ENCODE data around the gene XCL2. TPM values are rescaled to one million over a fixed set of nuclear protein-coding genes. Genes with fewer than 3 reads are reported as not detected.
A peak's percentile ranks its signal among the peaks of the same experiment; 100 is the strongest.
"Not testable (repeated sequence)": the region's sequence is repeated elsewhere in the genome, so short reads cannot be mapped to it uniquely, and the experiment has no call there.

XCL2 gene
- polyA plus RNA-seq, 1 donor, result 2.0 TPM

- WGBS (ENCODE audit: insufficient coverage, low lambda C conversion rate), result no CpG with 5 or more reads among the region's 2 CpGs
- H3K4me1 ChIP-seq (ENCODE audit: control insufficient read depth, insufficient read depth, low read length); DNase-seq; H3K27me3 ChIP-seq (ENCODE audit: control insufficient read depth, insufficient read depth, low read length); H3K36me3 ChIP-seq (ENCODE audit: control insufficient read depth, insufficient read depth, low read length); H3K9me3 ChIP-seq (ENCODE audit: control insufficient read depth, low read depth, low read length); H3K4me3 ChIP-seq (ENCODE audit: low read length); H3K27ac ChIP-seq (ENCODE audit: low read length): not testable (repeated sequence)
Measured at GRCh38 chr1:168542978-168543377, 819 bp downstream of the XCL2 start.

- not testable (repeated sequence) for H3K27ac ChIP-seq (ENCODE audit: low read length); DNase-seq; H3K4me3 ChIP-seq (ENCODE audit: low read length); H3K4me1 ChIP-seq (ENCODE audit: control insufficient read depth, insufficient read depth, low read length); H3K36me3 ChIP-seq (ENCODE audit: control insufficient read depth, insufficient read depth, low read length); H3K9me3 ChIP-seq (ENCODE audit: control insufficient read depth, low read depth, low read length); H3K27me3 ChIP-seq (ENCODE audit: control insufficient read depth, insufficient read depth, low read length)
- WGBS (ENCODE audit: insufficient coverage, low lambda C conversion rate), result no CpG with 5 or more reads among the region's 7 CpGs
Measured at GRCh38 chr1:168540798-168541197, 3.0 kb downstream of the XCL2 start.

DNA sequence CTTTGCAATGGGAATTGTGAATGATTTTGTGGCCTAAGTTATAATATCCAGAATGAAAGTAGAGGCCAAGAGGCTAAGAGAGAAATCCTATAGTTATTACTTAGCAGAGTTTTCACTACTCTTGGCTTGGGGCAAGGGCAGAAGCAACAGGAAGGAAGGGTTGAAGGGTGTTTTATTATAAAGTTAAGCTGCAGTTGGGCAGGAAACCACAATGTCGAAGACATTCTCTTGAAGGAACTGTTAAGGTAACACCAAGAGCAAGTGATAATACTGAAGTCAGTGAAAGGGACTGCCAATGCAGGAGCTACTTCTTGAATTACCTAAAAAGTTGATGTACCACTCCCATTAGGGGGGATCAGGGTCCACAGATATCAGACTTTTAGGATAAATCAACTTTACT lies 8.3 kb downstream of the XCL2 start:
- WGBS (ENCODE audit: insufficient coverage, low lambda C conversion rate), result no CpG with 5 or more reads among the region's 1 CpG
- DNase-seq, result no peak
- Histone ChIP-seq H3K4me1 (ENCODE audit: control insufficient read depth, insufficient read depth, low read length) (no peaks in the 10 kb centered on the region), H3K27me3 (ENCODE audit: control insufficient read depth, insufficient read depth, low read length) (no peaks in the 10 kb centered on the region), H3K36me3 (ENCODE audit: control insufficient read depth, insufficient read depth, low read length) (no peaks in the 10 kb centered on the region), H3K27ac (ENCODE audit: low read length) (no peak overlapping the region), H3K4me3 (ENCODE audit: low read length) (no peak overlapping the region), H3K9me3 (ENCODE audit: control insufficient read depth, low read depth, low read length) (no peaks in the 10 kb centered on the region)

DNA sequence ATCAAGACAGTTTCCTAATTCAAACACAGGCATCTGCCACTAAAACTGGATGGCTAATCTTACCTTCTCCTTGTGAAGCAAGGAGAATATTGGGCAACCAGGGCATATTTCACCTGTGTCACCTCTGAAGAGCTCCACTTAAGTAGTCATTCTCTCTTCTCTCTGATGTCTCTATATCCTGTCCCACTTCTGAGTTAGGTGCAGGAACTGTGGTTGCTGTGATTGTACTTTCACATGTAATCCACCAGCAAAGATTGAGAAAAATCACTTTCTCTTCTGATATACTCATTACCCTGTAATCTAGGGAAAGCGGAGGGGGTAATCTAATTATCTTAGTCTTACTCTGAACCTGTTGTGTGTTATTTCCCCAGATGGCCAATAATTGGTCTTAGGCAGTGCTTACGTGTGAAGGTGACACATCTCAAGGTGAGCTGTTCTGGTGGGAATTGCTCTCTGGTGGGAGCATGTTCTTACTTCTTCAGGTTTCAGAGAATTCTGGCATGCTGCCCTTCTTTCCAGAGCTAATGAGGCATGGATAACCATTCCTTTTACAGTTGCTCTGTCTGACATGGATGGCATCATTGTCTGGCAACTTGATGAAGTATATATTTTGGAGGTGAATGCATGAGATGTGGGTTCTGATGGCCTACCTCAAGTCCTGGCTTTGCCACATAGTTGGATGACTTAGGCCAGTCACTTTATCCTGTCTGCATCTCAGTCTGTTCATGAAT lies 12.0 kb downstream of the XCL2 start:
- no peaks in the 10 kb centered on the region for H3K27me3 ChIP-seq (ENCODE audit: control insufficient read depth, insufficient read depth, low read length)
- H3K27ac ChIP-seq (ENCODE audit: low read length), result no peak overlapping the region
- no peaks in the 10 kb centered on the region for H3K36me3 ChIP-seq (ENCODE audit: control insufficient read depth, insufficient read depth, low read length)
- no peaks in the 10 kb centered on the region for H3K9me3 ChIP-seq (ENCODE audit: control insufficient read depth, low read depth, low read length)
- no peaks in the 10 kb centered on the region for H3K4me1 ChIP-seq (ENCODE audit: control insufficient read depth, insufficient read depth, low read length)
- 100% methylated on average over 1 of the region's 2 CpGs for WGBS (ENCODE audit: insufficient coverage, low lambda C conversion rate)
- DNase-seq, result no peak
- H3K4me3 ChIP-seq (ENCODE audit: low read length), result no peak overlapping the region

GRCh38 chr1:168529518-168529917 lies 14.3 kb downstream of the XCL2 start:
- Histone ChIP-seq H3K9me3 (ENCODE audit: control insufficient read depth, low read depth, low read length) (peaks cover under 1% of the 10 kb centered on the region), H3K27me3 (ENCODE audit: control insufficient read depth, insufficient read depth, low read length) (no peaks in the 10 kb centered on the region), H3K36me3 (ENCODE audit: control insufficient read depth, insufficient read depth, low read length) (no peaks in the 10 kb centered on the region), H3K4me3 (ENCODE audit: low read length) (no peak overlapping the region), H3K27ac (ENCODE audit: low read length) (no peak overlapping the region), H3K4me1 (ENCODE audit: control insufficient read depth, insufficient read depth, low read length) (no peaks in the 10 kb centered on the region)
- no peak for DNase-seq
- no CpG with 5 or more reads among the region's 1 CpG for WGBS (ENCODE audit: insufficient coverage, low lambda C conversion rate)

- H3K9me3 ChIP-seq (ENCODE audit: control insufficient read depth, low read depth, low read length), result peaks cover 12% of the 10 kb centered on the region
- H3K27ac ChIP-seq (ENCODE audit: low read length), result no peak overlapping the region
- no peaks in the 10 kb centered on the region for H3K4me1 ChIP-seq (ENCODE audit: control insufficient read depth, insufficient read depth, low read length)
- DNase-seq, result peak in 1 of 2 donors; percentile 15
- WGBS (ENCODE audit: insufficient coverage, low lambda C conversion rate), result no CpG with 5 or more reads among the region's 1 CpG
- no peak overlapping the region for H3K4me3 ChIP-seq (ENCODE audit: low read length)
- no peaks in the 10 kb centered on the region for H3K36me3 ChIP-seq (ENCODE audit: control insufficient read depth, insufficient read depth, low read length)
- no peaks in the 10 kb centered on the region for H3K27me3 ChIP-seq (ENCODE audit: control insufficient read depth, insufficient read depth, low read length)
Measured at GRCh38 chr1:168521401-168522000, 22.3 kb downstream of the XCL2 start.

DNA sequence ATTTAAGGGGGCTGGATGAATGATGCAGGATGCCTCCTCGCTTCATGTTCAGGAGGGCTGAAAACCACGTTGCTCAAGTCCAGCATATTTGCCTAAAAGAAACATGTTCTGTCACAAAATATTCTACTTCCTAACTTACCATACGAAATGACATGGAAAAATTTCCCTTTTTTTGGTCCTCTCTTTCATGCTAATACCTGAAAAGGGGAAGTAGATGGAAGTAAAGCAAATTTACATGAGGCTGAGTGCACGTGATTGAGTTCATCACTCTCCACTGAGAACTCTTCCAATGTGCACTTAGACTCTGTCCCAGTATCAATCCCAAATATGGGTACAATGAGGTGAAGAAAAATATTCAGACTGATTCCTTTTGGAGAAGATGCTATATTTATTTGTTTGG lies 23.0 kb downstream of the XCL2 start:
- 100% methylated on average over 1 of the region's 4 CpGs for WGBS (ENCODE audit: insufficient coverage, low lambda C conversion rate)
- Histone ChIP-seq H3K4me1 (ENCODE audit: control insufficient read depth, insufficient read depth, low read length) (no peaks in the 10 kb centered on the region), H3K36me3 (ENCODE audit: control insufficient read depth, insufficient read depth, low read length) (no peaks in the 10 kb centered on the region), H3K4me3 (ENCODE audit: low read length) (no peak overlapping the region), H3K27me3 (ENCODE audit: control insufficient read depth, insufficient read depth, low read length) (no peaks in the 10 kb centered on the region), H3K27ac (ENCODE audit: low read length) (no peak overlapping the region), H3K9me3 (ENCODE audit: control insufficient read depth, low read depth, low read length) (peaks cover 12% of the 10 kb centered on the region)
- no peak for DNase-seq

DNA sequence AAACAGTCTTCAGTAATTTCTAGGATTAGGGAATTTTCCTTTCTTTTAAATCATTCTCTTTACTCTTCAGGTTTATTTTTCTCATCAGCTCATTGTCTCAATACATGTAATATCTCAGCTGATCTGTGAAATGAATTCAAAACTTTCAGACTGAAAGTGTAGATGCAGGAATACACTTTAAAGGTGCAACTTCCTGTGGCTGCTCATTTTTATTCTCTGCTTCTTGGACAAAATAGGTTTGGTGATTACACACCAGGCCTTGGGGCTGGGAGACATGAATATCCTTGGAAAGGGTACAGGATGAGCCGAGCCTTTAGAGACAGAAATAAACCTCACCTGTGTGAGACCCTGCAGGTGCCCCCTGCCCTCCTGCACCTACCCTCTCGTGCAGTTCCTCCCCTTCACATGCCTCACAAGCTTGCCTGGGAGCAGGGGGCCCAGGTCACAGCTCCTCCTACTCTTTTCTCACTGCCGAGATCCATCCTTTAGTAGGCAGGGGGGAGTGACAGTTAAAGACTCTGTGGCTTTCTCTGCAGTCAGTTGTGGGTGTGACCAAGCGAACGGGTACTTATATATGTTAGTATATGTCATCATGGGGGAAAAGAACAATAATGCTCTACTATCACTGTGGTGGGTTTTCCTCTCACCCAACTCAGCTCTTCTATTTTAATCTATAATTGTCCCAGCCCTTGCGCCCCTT lies 23.6 kb downstream of the XCL2 start:
- Histone ChIP-seq H3K9me3 (ENCODE audit: control insufficient read depth, low read depth, low read length) (peaks cover 12% of the 10 kb centered on the region), H3K36me3 (ENCODE audit: control insufficient read depth, insufficient read depth, low read length) (no peaks in the 10 kb centered on the region), H3K4me1 (ENCODE audit: control insufficient read depth, insufficient read depth, low read length) (no peaks in the 10 kb centered on the region), H3K4me3 (ENCODE audit: low read length) (no peak overlapping the region), H3K27ac (ENCODE audit: low read length) (no peak overlapping the region), H3K27me3 (ENCODE audit: control insufficient read depth, insufficient read depth, low read length) (no peaks in the 10 kb centered on the region)
- DNase-seq, result no peak
- WGBS (ENCODE audit: insufficient coverage, low lambda C conversion rate), result no CpG with 5 or more reads among the region's 6 CpGs

DNA sequence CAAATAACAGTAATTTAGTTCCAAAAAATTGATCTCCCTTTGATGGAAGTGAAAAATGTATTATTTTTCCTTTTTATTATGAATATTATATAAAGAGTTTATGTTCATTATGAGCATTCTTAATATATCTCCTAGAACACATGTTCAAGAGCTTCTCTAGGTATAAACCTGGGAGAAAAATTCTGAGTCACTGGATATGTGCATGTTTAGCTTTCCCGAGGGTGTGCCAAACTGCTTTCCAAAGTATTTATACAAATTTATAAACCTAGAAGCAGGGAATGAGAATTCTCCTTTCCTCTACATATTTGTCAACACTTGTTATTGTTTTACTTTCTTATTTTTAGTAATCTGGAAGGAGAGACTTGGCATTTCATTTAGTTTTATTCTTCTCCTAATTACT lies 25.0 kb downstream of the XCL2 start:
- Histone ChIP-seq H3K27me3 (ENCODE audit: control insufficient read depth, insufficient read depth, low read length) (no peaks in the 10 kb centered on the region), H3K36me3 (ENCODE audit: control insufficient read depth, insufficient read depth, low read length) (no peaks in the 10 kb centered on the region), H3K4me1 (ENCODE audit: control insufficient read depth, insufficient read depth, low read length) (no peaks in the 10 kb centered on the region), H3K9me3 (ENCODE audit: control insufficient read depth, low read depth, low read length) (peaks cover 6% of the 10 kb centered on the region), H3K27ac (ENCODE audit: low read length) (no peak overlapping the region), H3K4me3 (ENCODE audit: low read length) (no peak overlapping the region)
- WGBS (ENCODE audit: insufficient coverage, low lambda C conversion rate), result no CpG with 5 or more reads among the region's 1 CpG
- no peak for DNase-seq

GRCh38 chr1:168518201-168518689 lies 25.6 kb downstream of the XCL2 start:
- no peak for DNase-seq
- Histone ChIP-seq H3K36me3 (ENCODE audit: control insufficient read depth, insufficient read depth, low read length) (no peaks in the 10 kb centered on the region), H3K27me3 (ENCODE audit: control insufficient read depth, insufficient read depth, low read length) (no peaks in the 10 kb centered on the region), H3K4me1 (ENCODE audit: control insufficient read depth, insufficient read depth, low read length) (no peaks in the 10 kb centered on the region), H3K4me3 (ENCODE audit: low read length) (no peak overlapping the region), H3K9me3 (ENCODE audit: control insufficient read depth, low read depth, low read length) (peaks cover 2% of the 10 kb centered on the region), H3K27ac (ENCODE audit: low read length) (no peak overlapping the region)
- 88% methylated on average over 1 of the region's 4 CpGs for WGBS (ENCODE audit: insufficient coverage, low lambda C conversion rate)
